Mammary epithelial cell (primary cell): ENCODE results near the gene ABCD2.

Experiments used
- EZH2 ChIP-seq: IDR thresholded peaks from 2 replicates; pipeline ENCODE4 v1.6.1; 2012; ENCODE audit warnings: low read length, inconsistent platforms, borderline replicate concordance
- TF ChIP-seq, protein P1 (sequence below), 2 donors: IDR thresholded peaks in 1 of 2; conservative IDR thresholded peaks in 1 of 2; 2 replicates each; pipeline ENCODE4 v1.5.1; 2011 to 2012; ENCODE audit warnings: inconsistent platforms in 2 of 2, low read length in 2 of 2, mild to moderate bottlenecking in 2 of 2, control low read depth in 1 of 2, low read depth in 1 of 2; ENCODE audit not compliant: insufficient read depth in 1 of 2; ENCODE audit errors: extremely low read depth in 1 of 2

DNA sequence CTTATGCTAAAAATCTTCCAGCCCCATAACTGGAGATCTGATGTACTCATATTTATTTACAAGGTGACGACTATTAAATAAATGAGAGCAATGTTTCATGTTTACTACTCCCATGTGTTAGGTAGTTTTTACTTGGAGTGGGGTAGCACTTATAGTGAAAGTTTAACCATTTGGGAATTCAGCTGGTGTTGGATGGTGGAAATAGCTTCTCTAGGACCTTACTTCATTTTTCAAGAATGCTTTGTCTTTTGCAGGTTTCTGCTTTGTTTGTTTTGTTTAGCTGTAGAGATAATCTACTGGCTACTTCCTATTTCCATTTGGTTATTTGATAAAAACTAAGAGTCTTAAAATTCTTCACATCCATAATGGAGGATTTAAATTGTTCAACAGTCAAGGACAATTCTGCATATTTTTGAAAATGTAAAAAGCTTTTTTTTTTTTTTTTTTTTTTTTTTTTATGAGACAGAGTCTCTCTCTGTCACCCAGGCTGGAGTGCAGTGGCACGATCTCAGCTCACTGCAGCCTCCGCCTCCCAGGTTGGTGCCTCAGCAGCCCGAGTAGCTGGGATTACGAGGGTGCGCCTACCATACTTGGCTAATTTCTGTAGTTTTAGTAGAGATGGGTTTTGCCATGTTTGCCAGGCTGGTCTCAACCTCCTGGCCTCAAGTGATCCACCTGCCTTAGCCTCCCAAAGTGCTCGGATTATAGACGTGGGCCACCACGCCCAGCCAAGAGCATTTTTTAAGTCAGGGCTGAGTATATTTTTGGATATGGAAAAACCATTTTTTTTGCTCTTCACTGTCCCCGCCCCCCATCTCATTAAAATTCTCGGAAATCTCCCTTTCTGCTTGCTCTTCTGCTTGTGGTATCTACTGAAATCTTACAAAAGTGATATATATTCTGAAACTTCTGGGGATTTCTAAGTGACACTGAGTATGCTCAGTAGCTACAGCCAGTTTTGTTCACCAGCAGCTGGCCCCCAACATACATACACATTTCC is 1.4 kb upstream of the ABCD2 start:
- TF ChIP-seq EZH2: no peak
- TF ChIP-seq, protein P1, sequence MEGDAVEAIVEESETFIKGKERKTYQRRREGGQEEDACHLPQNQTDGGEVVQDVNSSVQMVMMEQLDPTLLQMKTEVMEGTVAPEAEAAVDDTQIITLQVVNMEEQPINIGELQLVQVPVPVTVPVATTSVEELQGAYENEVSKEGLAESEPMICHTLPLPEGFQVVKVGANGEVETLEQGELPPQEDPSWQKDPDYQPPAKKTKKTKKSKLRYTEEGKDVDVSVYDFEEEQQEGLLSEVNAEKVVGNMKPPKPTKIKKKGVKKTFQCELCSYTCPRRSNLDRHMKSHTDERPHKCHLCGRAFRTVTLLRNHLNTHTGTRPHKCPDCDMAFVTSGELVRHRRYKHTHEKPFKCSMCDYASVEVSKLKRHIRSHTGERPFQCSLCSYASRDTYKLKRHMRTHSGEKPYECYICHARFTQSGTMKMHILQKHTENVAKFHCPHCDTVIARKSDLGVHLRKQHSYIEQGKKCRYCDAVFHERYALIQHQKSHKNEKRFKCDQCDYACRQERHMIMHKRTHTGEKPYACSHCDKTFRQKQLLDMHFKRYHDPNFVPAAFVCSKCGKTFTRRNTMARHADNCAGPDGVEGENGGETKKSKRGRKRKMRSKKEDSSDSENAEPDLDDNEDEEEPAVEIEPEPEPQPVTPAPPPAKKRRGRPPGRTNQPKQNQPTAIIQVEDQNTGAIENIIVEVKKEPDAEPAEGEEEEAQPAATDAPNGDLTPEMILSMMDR (conservative IDR thresholded peaks at IDR 0.05 in 1 of 2, IDR thresholded peaks at IDR 0.05 in 1 of 2; ENCODE audit: extremely low read depth in 1 of 2, insufficient read depth in 1 of 2, low read depth in 1 of 2, low read length in 2 of 2): no peak
